A204.1 (cell line): ENCODE data around the gene NAALADL2.
"Not testable (repeated sequence)": the region's sequence is repeated elsewhere in the genome, so short reads cannot be mapped to it uniquely, and the experiment has no call there.

Experiments used
- FAIRE-seq: peaks from 2 replicates; lab custom pipeline; 2012; peaks lifted over from hg19 to GRCh38; lab: Jason Lieb, UNC

Gene NAALADL2

DNA sequence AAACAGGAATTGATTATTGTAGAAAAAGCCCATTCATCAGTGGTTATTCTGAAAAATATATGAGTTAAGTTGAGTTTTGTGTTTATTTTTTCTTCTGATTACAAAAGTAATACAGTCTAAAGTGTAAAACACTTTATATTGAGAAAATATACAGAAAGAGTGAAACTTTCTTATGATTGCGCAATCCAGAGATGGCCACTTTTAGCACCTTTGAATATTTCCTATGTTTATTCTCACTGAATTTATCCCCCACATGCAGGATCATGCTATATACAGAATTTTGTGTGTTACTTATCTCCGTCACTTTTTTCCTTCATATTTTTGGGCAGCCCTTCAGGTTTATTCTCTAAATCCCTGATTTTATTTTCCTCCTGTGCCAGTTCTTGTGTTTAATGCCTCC is 285.2 kb downstream of the NAALADL2 start:
- no peak for FAIRE-seq

- FAIRE-seq, result peak; percentile 91
Measured at GRCh38 chr3:175146258-175146657, 287.1 kb downstream of the NAALADL2 start.

DNA sequence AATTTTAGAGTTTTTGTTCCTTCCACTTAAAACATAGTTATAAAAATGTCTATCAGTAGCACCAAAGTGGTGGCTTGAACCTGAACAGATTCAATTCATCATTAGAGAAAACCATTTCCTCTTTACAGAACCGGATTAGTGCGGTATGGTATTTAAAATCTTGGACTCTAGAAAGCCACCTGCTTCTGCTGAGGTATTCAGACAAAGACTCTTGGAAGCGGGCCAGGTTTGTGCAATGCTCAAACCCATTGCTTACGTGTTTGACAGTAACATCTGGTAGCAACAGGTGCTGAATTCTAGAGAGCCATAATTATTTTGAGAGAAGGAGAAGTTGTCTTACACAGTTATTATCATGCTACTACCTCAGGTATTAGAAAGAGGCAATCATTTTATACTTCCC is 290.5 kb downstream of the NAALADL2 start:
- FAIRE-seq, result no peak

GRCh38 chr3:175150812-175151401 is 291.8 kb downstream of the NAALADL2 start:
- no peak for FAIRE-seq

GRCh38 chr3:175153595-175153994 is 294.5 kb downstream of the NAALADL2 start:
- no peak for FAIRE-seq

- no peak for FAIRE-seq
Measured at GRCh38 chr3:175155172-175155571, 296.0 kb downstream of the NAALADL2 start.

GRCh38 chr3:175159202-175159601 is 300.1 kb downstream of the NAALADL2 start:
- FAIRE-seq, result no peak

DNA sequence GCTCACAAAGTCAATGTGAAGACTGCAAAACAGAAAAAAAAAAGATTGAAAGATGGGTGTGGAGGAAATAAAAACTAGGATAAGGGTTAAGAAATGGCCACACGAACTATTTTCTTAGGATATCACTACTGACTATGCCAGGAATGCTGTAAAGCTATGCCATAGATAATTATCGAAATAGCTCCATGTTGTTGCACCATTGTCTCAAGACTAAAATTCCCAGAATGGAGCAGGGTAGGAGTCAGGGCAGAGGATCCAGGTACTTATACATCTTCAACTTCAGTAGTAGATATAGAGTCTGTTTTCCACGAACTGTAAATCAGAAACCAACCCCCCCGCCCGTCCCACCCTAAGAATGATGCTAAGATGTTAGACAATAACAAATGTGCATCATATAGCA is 302.2 kb downstream of the NAALADL2 start:
- FAIRE-seq, result no peak

- no peak for FAIRE-seq
Measured at GRCh38 chr3:175163686-175164085, 304.6 kb downstream of the NAALADL2 start.

GRCh38 chr3:175173117-175173516 is 314.0 kb downstream of the NAALADL2 start:
- FAIRE-seq, result not testable (repeated sequence)

DNA sequence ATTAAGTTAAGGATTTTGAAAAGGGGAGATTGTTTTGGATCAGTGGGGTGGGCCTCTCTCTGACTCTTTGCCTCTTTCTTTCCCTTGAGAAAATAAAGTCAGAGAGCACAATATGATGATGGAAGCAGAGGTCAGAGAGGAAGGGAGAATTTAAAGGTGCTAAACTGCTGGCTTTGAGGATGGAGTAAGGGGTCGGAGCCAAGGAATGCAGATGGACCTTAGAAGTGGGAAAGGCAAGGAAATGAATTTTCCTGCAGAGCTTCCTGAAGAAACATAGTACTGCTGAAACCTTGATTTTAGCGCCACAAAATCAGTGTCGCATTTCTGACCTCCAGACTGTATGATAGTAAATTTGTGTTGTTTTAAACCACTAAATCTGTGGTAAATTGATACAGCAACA is 317.4 kb downstream of the NAALADL2 start:
- no peak for FAIRE-seq

GRCh38 chr3:175179055-175179454 is 319.9 kb downstream of the NAALADL2 start:
- FAIRE-seq, result no peak

GRCh38 chr3:175184392-175184791 is 325.3 kb downstream of the NAALADL2 start:
- FAIRE-seq, result no peak

DNA sequence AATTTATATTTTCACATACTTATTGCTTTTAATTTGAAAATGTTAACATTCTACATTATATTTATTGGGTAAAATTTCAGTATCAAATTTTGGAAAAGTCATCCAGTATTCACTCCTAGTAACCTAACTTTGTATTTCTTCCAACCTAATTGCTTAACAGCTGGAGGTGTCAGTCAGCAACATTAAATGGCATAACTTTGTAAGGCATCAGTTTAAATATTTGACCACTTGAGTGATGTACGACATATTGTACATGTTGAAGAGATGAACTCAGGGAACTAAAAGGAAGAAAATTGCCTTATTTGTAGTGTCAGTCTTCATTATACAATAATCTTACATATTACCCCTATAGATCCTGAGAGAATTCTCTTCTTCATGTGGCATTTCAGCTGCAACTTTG is 326.8 kb downstream of the NAALADL2 start:
- no peak for FAIRE-seq

DNA sequence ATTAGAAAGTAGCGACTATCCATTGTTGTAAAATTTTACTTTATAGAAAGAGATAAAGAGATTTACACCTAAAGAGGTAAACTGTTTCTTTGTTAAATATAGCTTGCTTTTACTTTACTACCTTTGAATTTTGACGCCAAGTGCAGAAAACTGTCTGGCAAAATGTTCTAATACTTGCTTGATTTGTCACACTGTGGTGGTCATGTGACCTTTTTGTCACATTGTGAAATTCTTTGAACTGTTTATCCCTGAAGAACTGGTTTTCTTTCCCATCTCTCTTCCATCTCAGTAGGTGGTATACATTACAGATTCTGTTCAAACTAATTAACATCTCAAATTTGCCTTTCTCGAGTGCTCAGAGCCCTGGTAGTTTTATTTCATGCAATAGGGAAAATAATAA is 327.4 kb downstream of the NAALADL2 start:
- no peak for FAIRE-seq

- FAIRE-seq, result no peak
Measured at GRCh38 chr3:175187586-175187985, 328.5 kb downstream of the NAALADL2 start.

- no peak for FAIRE-seq
Measured at GRCh38 chr3:175192536-175192935, 333.4 kb downstream of the NAALADL2 start.

DNA sequence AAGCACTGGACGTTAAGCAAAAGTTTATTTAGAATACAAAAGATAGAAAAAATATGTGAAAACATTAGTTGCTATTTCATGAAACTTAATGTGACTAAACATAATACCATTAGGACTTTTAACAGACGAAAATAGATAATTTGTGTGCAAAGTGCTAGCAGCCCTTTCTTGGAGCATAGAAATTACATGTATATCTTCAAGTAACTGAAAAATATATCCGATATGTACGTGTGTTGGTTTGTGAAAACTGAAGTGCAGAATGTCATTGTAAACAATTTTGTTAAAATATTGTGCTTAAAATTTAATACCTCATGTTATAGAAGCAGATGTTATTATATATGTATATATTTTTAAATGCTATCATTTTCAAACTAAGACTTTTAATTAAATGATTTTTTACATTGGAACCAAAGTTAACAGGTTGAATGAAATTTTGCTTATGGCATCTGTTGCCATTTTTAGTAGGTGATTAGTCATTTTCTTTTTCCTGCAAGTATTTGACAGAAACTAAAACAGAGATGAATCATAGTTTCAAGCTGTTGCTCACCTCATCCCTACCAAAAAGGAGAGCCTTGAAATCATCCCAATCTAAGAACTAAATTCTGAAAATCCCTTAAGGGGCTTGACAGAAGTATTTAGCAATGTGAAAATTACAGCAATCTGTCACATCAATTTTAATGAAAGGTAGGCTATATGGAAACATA is 334.8 kb downstream of the NAALADL2 start:
- FAIRE-seq, result no peak

DNA sequence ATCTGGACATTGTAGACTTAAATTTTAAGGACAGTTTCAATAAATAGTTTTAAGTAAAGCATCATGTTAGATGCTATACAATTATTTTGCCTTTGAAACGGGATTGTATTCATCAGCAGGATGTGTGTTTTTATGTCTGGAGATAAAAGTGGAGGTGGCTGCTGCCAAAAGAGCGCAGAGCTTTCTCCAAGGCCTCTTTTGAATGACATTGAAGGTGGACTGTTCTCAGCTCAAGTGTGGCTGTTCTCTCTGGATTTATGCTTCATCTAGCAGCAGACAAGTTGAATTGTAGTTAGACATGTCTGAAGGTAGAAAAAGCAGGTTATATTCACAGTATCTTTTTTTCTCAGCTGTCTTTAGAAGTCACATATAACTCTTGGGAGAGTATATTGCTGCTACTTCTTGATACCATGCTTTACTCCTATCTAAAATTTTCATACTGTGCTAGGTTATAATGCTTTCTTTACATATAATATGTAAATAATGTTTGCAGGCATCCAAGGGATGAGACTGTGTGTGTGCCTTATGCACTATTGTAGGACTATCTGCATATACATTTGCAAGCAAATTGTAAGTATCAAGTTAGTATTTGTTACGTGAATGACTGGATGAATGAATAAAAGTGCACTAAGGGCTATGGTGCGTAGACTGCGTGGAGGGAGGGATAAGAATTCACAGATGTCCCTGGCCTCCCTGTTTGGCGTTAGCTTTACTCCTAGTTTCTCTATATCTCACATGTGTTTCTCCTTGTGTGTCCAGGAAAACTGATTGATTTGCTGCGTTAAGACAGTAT is 340.1 kb downstream of the NAALADL2 start:
- FAIRE-seq, result no peak

- FAIRE-seq, result no peak
Measured at GRCh38 chr3:175199961-175200360, 340.8 kb downstream of the NAALADL2 start.

- FAIRE-seq, result no peak
Measured at GRCh38 chr3:175200391-175201095, 341.4 kb downstream of the NAALADL2 start.

GRCh38 chr3:175207361-175207760 is 348.2 kb downstream of the NAALADL2 start:
- FAIRE-seq, result no peak

DNA sequence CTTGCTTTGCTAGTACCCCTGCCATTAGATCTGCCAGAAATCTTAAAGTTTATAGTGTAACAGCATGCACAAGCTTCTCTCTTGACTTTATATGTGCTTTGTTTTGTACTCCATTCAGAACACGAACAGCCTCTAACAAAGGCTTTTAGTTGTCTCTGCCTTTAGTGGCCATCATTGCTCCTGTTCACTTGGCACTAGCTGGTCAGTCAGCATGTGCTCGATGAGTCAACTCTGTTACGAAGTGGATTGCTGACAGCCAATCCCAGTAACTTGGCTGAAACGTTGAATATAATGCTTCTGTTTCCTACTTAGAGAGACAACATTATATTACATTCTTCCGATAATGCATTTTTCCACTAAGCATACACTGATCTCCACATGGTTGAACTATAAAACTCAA is 349.2 kb downstream of the NAALADL2 start:
- no peak for FAIRE-seq
